ENCODE measurements around the gene ERCC3.
"Not testable (repeated sequence)": the region's sequence is repeated elsewhere in the genome, so short reads cannot be mapped to it uniquely, and the experiment has no call there.

Gene ERCC3

DNA sequence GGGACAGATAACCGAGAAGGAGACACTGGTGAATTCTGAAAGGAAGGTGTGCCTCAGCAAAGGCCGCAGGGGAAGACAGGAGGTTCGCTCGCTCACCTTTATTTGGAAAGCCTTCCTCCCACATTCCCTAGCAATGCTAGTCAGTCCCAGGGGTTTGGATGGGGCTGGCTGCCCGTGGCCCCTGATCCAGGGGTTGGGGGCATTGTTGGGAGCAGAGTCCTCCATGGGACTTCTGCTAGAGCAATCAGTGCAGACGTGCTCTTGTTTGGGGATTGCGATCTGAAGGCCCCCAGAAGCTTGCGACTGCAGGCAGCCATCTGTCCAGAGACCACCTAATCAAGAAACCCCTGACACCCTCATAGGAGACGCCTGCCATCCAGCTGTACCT, 67.8 kb downstream of the ERCC3 start:
- TF ChIP-seq EZH2 (IDR thresholded peaks at IDR 0.05; ENCODE audit: borderline replicate concordance, low read length) = no peak
- Histone ChIP-seq H3K36me3 (ENCODE audit: insufficient read depth, low read length) (no peaks in the 10 kb centered on the region), H3K9ac (ENCODE audit: low read length) (no peak overlapping the region), H3K9me2 (ENCODE audit: low read depth, low read length) (no peaks in the 10 kb centered on the region), H3K79me2 (ENCODE audit: insufficient read depth, low read length) (no peaks in the 10 kb centered on the region), H3K27me3 (ENCODE audit: insufficient read depth, low read length) (no peaks in the 10 kb centered on the region), H3F3A (ENCODE audit: insufficient read depth, low read length) (no peaks in the 10 kb centered on the region), H3K4me1 (ENCODE audit: insufficient read depth, low read length, severe bottlenecking) (no peaks in the 10 kb centered on the region), H2AFZ (ENCODE audit: low read length) (no peak overlapping the region), H3K4me2 (ENCODE audit: low read length) (no peak overlapping the region), H3K27ac (ENCODE audit: low read depth, low read length, poor library complexity, severe bottlenecking) (no peak overlapping the region), H3K4me3 (ENCODE audit: low read depth, low read length, poor library complexity, severe bottlenecking) (no peak overlapping the region), H3K9me3 (ENCODE audit: low read length) (no peaks in the 10 kb centered on the region; the same call in 1 of the 2 replicates), H4K20me1 (ENCODE audit: insufficient read depth, low read length) (no peaks in the 10 kb centered on the region)

DNA sequence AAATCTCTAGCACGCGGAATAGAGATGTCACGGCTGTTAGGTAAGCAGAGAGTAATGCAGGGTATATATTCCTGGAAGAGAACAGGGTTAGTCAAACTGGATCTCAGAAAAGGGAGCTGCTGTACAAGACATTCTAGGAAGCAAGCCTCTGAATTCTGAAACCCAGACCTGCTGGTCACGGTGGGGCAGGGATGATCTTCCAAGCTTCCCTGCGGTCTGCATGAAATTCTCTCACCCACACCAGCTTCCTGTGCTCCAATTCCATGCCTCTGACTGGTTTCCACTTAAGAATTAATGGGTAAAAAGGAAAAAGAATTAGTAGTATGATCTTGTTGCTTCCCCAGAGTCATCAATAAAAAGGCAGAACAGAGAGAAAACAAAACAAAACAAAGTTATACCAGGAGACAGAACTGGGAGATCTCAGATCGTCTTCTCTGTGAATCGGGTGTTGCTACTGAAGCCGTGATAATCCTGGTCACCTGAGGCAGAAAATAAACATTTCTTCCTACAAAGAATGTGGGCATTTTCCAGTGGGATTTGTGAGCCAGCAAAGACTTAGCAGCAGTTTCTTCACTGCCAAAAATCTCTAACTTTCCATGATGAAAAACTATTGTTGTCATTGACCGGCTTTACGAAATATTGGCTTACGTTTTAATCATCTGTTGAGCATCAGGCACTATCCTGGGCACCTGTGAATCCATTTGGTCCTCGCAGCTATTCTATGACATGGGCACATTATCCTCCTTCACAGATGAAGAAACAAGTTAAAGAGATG, 68.6 kb downstream of the ERCC3 start:
- TF ChIP-seq, protein P1, sequence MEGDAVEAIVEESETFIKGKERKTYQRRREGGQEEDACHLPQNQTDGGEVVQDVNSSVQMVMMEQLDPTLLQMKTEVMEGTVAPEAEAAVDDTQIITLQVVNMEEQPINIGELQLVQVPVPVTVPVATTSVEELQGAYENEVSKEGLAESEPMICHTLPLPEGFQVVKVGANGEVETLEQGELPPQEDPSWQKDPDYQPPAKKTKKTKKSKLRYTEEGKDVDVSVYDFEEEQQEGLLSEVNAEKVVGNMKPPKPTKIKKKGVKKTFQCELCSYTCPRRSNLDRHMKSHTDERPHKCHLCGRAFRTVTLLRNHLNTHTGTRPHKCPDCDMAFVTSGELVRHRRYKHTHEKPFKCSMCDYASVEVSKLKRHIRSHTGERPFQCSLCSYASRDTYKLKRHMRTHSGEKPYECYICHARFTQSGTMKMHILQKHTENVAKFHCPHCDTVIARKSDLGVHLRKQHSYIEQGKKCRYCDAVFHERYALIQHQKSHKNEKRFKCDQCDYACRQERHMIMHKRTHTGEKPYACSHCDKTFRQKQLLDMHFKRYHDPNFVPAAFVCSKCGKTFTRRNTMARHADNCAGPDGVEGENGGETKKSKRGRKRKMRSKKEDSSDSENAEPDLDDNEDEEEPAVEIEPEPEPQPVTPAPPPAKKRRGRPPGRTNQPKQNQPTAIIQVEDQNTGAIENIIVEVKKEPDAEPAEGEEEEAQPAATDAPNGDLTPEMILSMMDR (IDR thresholded peaks at IDR 0.05; ENCODE audit: low read length) = no peak
- TF ChIP-seq EZH2 (IDR thresholded peaks at IDR 0.05; ENCODE audit: borderline replicate concordance, low read length) = no peak
- no peak overlapping the region for H3K4me2 ChIP-seq (ENCODE audit: low read length)
- no peaks in the 10 kb centered on the region for H3K79me2 ChIP-seq (ENCODE audit: insufficient read depth, low read length)
- no peak overlapping the region for H3K4me3 ChIP-seq (ENCODE audit: low read depth, low read length, poor library complexity, severe bottlenecking)
- H3F3A ChIP-seq (ENCODE audit: insufficient read depth, low read length) = no peaks in the 10 kb centered on the region
- no peaks in the 10 kb centered on the region for H3K9me2 ChIP-seq (ENCODE audit: low read depth, low read length)
- no peaks in the 10 kb centered on the region for H3K36me3 ChIP-seq (ENCODE audit: insufficient read depth, low read length)
- no peak overlapping the region for H3K27ac ChIP-seq (ENCODE audit: low read depth, low read length, poor library complexity, severe bottlenecking)
- no peaks in the 10 kb centered on the region; the same call in 1 of the 2 replicates for H3K9me3 ChIP-seq (ENCODE audit: low read length)
- H3K27me3 ChIP-seq (ENCODE audit: insufficient read depth, low read length) = no peaks in the 10 kb centered on the region
- H3K9ac ChIP-seq (ENCODE audit: low read length) = no peak overlapping the region
- no peak overlapping the region for H2AFZ ChIP-seq (ENCODE audit: low read length)
- no peaks in the 10 kb centered on the region for H3K4me1 ChIP-seq (ENCODE audit: insufficient read depth, low read length, severe bottlenecking)
- H4K20me1 ChIP-seq (ENCODE audit: insufficient read depth, low read length) = no peaks in the 10 kb centered on the region

DNA sequence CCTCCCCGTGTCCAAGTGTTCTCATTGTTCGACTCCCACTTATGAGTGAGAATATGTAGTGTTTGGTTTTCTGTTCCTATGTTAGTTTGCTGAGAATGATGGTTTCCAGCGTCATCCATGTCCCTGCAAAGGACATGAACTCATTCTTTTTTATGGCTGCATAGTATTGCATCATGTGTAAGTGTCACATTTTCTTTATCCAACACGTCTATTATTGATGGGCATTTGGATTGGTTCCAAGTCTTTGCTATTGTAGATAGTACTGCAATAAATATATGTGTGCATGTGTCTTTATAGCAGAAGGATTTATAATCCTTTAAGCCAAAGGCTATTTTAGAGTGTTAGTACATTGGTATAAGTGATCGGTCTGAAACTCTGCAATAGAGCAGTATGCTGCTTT, 69.8 kb downstream of the ERCC3 start:
- H3F3A ChIP-seq (ENCODE audit: insufficient read depth, low read length); H3K36me3 ChIP-seq (ENCODE audit: insufficient read depth, low read length); H3K9me3 ChIP-seq (ENCODE audit: low read length); H3K79me2 ChIP-seq (ENCODE audit: insufficient read depth, low read length); H2AFZ ChIP-seq (ENCODE audit: low read length); H4K20me1 ChIP-seq (ENCODE audit: insufficient read depth, low read length); H3K9me2 ChIP-seq (ENCODE audit: low read depth, low read length); H3K27ac ChIP-seq (ENCODE audit: low read depth, low read length, poor library complexity, severe bottlenecking); H3K27me3 ChIP-seq (ENCODE audit: insufficient read depth, low read length); H3K4me3 ChIP-seq (ENCODE audit: low read depth, low read length, poor library complexity, severe bottlenecking); H3K4me1 ChIP-seq (ENCODE audit: insufficient read depth, low read length, severe bottlenecking); H3K4me2 ChIP-seq (ENCODE audit: low read length); H3K9ac ChIP-seq (ENCODE audit: low read length): not testable (repeated sequence)

DNA sequence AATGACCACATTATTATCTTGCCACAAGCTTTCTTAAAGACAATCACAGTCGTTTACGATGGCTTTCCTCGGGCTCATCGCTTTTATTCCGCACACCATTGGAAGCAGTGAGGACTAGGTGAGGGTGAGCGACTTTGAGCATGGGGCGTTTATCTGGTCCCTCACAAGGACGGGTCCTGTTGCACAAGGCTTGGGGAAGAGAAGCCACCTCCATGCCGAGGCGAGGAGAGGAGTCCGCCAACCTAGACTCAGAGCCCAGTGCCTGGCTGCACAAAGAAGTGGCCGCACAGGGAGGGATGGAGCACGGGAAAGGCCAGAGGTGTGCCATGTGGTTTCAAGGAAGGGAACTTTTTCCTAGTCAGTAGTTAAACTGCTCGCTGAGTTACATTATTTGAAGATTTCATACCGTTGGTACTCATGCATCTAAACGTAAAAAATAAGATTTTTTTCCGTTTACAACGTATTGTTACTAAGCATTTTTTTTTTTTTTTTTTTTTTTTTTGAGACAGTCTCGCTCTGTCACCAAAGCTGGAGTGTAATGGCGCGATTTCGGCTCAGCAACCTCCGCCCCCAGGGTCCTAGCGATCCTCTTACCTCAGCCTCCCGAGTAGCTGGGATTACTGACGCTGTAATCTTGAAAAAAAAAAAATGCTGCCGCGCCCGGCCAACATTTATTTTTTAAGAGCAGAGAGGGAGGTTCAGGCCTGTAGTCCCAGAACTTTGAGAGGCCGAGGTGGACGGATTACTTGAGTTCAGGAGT, 73.0 kb downstream of the ERCC3 start:
- Histone ChIP-seq H2AFZ (ENCODE audit: low read length) (no peak overlapping the region), H3K9me3 (ENCODE audit: low read length) (no peaks in the 10 kb centered on the region), H3K79me2 (ENCODE audit: insufficient read depth, low read length) (no peaks in the 10 kb centered on the region), H3K9me2 (ENCODE audit: low read depth, low read length) (no peaks in the 10 kb centered on the region), H3K4me3 (ENCODE audit: low read depth, low read length, poor library complexity, severe bottlenecking) (no peak overlapping the region), H3K4me1 (ENCODE audit: insufficient read depth, low read length, severe bottlenecking) (no peaks in the 10 kb centered on the region), H3K36me3 (ENCODE audit: insufficient read depth, low read length) (no peaks in the 10 kb centered on the region; the same call in 1 of the 2 replicates), H4K20me1 (ENCODE audit: insufficient read depth, low read length) (no peaks in the 10 kb centered on the region), H3K9ac (ENCODE audit: low read length) (no peak overlapping the region), H3K27me3 (ENCODE audit: insufficient read depth, low read length) (no peaks in the 10 kb centered on the region; the same call in 1 of the 2 replicates), H3K4me2 (ENCODE audit: low read length) (no peak overlapping the region), H3F3A (ENCODE audit: insufficient read depth, low read length) (no peaks in the 10 kb centered on the region), H3K27ac (ENCODE audit: low read depth, low read length, poor library complexity, severe bottlenecking) (no peak overlapping the region)
- TF ChIP-seq, protein P1 (IDR thresholded peaks at IDR 0.05; ENCODE audit: low read length) = no peak
- TF ChIP-seq EZH2 (IDR thresholded peaks at IDR 0.05; ENCODE audit: borderline replicate concordance, low read length) = no peak
